K562 treated with DMSO at 1 percent for 12 hours (cell line): ENCODE results near the gene AMACR. TPM values are rescaled to one million over a fixed set of nuclear protein-coding genes. Genes with fewer than 3 reads are reported as not detected.

ENCODE experiments used
- total RNA-seq: library from RNA; unstranded; fragments of 300-600 nt; gene quantifications from 2 replicates; pipeline ENCODE4 v1.2.3, GENCODE V29; 2022; ENCODE audit not compliant: insufficient read depth

Gene AMACR
- 2.3 and 4.6 TPM in 2 replicates for total RNA-seq

DNA sequence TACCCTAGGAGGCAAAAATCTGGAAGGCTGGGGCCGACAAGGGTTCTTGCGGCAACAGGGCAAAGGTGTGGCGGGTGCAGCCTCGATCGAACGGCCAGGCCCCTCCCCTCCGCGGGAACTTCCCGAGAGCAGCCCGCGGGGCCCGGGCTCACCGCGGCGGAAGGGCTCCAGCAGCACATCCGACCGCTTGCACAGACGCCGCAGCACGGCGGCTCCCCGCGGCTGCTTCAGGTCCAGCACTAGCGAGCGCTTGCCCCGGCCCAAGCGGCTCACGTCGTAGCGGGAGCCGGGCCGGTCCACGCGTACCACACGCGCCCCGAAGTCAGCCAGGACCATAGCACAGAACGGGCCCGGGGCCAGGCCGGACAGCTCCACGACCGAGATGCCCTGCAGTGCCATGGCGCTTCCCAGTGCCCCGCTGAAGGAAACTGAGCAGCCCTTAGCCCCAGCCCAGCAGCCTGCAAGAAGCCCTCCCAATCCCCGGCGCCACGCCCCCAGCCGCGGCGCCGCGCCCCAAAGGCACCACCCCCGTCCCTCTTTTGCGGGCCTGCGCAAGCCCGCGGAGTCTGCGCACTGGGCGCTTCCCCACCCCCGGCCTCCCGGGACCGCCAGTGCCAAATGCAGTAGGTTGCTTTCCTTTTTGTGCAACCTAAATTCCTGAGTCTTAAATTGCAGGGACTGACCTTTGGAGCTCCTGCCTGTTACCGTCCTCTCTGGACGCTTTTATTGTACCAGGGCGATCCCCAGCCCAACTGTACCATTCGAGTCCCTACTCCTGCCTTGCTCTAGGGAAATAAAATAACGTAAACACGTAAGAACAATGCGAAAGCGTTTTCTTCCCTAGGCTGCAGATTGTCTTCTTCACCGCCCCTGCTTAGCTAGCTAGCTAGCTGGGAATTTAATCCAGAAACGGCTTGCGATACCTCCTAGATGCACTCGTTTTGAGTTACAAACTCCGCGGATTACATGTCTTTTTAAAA lies at the start of gene AMACR:
Gene AMACR, minus strand, starts transcription at position 430 of the 980 bp plus-strand sequence. Its CDS starts 31 bp downstream, at position 399.

GRCh38 chr5:34043099-34043876 lies 35.4 kb upstream of the AMACR start, which contains the start of gene C1QTNF3:
Gene C1QTNF3, minus strand, starts transcription at chr5:34043213. Its CDS starts 88 bp downstream, at chr5:34043125.

DNA sequence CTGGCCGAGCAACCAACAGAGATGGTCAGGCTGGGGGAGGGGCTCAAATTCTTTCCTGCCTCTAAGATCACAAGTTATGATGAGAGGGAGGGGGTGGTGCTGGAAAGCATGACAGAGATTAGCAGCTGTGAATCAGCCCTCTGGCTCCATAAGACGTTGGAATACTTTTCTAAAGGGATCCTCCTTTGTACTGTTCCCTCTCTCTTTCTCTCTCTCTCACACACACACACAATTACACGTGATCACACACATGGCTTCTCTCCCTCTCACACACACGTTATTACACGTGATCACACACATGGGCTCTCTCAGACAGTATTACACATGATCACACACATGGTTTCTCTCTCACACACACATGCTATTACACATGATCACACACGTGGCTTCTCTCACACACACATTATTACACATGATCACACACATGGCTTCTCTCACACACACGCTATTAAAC lies 23.2 kb downstream of the AMACR start, which contains the start of gene SLC45A2:
Gene SLC45A2, minus strand, starts transcription at position 23 of the 454 bp plus-strand sequence. CDS start 110 bp downstream, outside the sequence.

GRCh38 chr5:33936381-33937016 lies 71.4 kb downstream of the AMACR start, which contains the start of gene RXFP3:
Gene RXFP3, plus strand, starts transcription at chr5:33936386. Its CDS starts 355 bp downstream, at chr5:33936741.

Other genes starting within 250 kb of the AMACR start
- not detected in 2 replicates for gene ADAMTS12, start 116.1 kb downstream of the AMACR start, total RNA-seq
- not detected in 2 replicates for gene RXFP3, start 71.7 kb downstream of the AMACR start, total RNA-seq
- gene SLC45A2, start 23.4 kb downstream of the AMACR start, total RNA-seq = 0.37 TPM in 1 of 2 replicates, not detected in the other
- gene C1QTNF3, start 35.2 kb upstream of the AMACR start, total RNA-seq = 1.9 TPM in 1 of 2 replicates, not detected in the other